Smooth muscle cell (in vitro differentiated cells): Measurements from ENCODE around the gene KCND2. TPM values are rescaled to one million over a fixed set of nuclear protein-coding genes. Genes with fewer than 3 reads are reported as not detected.

Experiments
- DNase-seq: peaks from one replicate; lab custom pipeline; 2025; ENCODE audit not compliant: unreplicated experiment; lab: John Stamatoyannopoulos, UW
- H2AFZ ChIP-seq: fragments of 200-600 bp; sonication (generic); 2 replicates; pipeline ENCODE4 v1.6.0; 2016; ENCODE audit warnings: antibody characterized with exemption, low read depth, mild to moderate bottlenecking
- H3F3A ChIP-seq: fragments of 200-600 bp; sonication (generic); 2 replicates; pipeline ENCODE4 v1.6.0; 2017; ENCODE audit warnings: antibody characterized with exemption, low read depth
- H3K27ac ChIP-seq: fragments of 200-600 bp; sonication (generic); 2 replicates; pipeline ENCODE4 v1.5.1; 2016; ENCODE audit warnings: low read depth, mild to moderate bottlenecking
- H3K27me3 ChIP-seq: fragments of 200-600 bp; sonication (generic); 2 replicates; pipeline ENCODE4 v1.6.1; 2016; ENCODE audit warnings: low read depth, mild to moderate bottlenecking
- H3K36me3 ChIP-seq: fragments of 200-600 bp; sonication (generic); 2 replicates; pipeline ENCODE4 v1.5.1; 2016; ENCODE audit warnings: low read depth
- H3K4me1 ChIP-seq: fragments of 200-600 bp; sonication (generic); 2 replicates; pipeline ENCODE4 v1.5.1; 2016; ENCODE audit warnings: low read depth
- H3K4me2 ChIP-seq: fragments of 200-600 bp; sonication (generic); 2 replicates; pipeline ENCODE4 v1.6.0; 2016; ENCODE audit warnings: mild to moderate bottlenecking
- H3K4me3 ChIP-seq: fragments of 200-600 bp; sonication (generic); 2 replicates; pipeline ENCODE4 v1.5.1; 2016; ENCODE audit warnings: mild to moderate bottlenecking
- H3K79me2 ChIP-seq: fragments of 200-600 bp; sonication (generic); 2 replicates; pipeline ENCODE4 v1.6.0; 2016; ENCODE audit warnings: low read depth, mild to moderate bottlenecking
- H3K9ac ChIP-seq: fragments of 200-600 bp; sonication (generic); 2 replicates; pipeline ENCODE4 v1.6.0; 2016; ENCODE audit warnings: low read depth
- H3K9me3 ChIP-seq: fragments of 200-600 bp; sonication (generic); replicated peaks from 2 replicates; pipeline ENCODE4 v1.5.1; 2016; ENCODE audit warnings: low read depth
- H4K20me1 ChIP-seq: fragments of 200-600 bp; sonication (generic); 2 replicates; pipeline ENCODE4 v1.6.0; 2016; ENCODE audit warnings: low read depth
- CTCF ChIP-seq: fragments of 200-600 bp; sonication (generic); IDR thresholded peaks from 2 replicates; pipeline ENCODE4 v1.5.1; 2017; ENCODE audit warnings: borderline replicate concordance, mild to moderate bottlenecking, antibody characterized with exemption; ENCODE audit not compliant: insufficient read depth, poor library complexity, severe bottlenecking
- WGBS: methylation state at CpG from one replicate; pipeline ENCODE4 v1.1.7; 2016; ENCODE audit warnings: low lambda C conversion rate; 5-methylcytosine and 5-hydroxymethylcytosine counted together
- polyA plus RNA-seq: library from polyadenylated mRNA; unstranded; fragments of >200 nt; fragmentation: Nextera tagmentation; extraction: Ambion mirVana; gene quantifications from 2 replicates; pipeline ENCODE4 v1.2.1, GENCODE V29; 2016
- total RNA-seq: library from RNA; depleted of rRNA; stranded (reverse); fragments of >200 nt; gene quantifications from 2 replicates; pipeline ENCODE4 v1.2.3, GENCODE V29; 2014

KCND2 gene
- total and polyA plus RNA-seq, 2 experiments from 2014 or later = 1.6 to 2.9 TPM

GRCh38 chr7:120472892-120473291 lies 199.9 kb downstream of the KCND2 start:
- H3K36me3 ChIP-seq = no peaks in the 10 kb centered on the region
- H3K4me1 ChIP-seq = no peaks in the 10 kb centered on the region
- H4K20me1 ChIP-seq = no peaks in the 10 kb centered on the region
- no peaks in the 10 kb centered on the region for H3F3A ChIP-seq
- no peaks in the 10 kb centered on the region for H3K27me3 ChIP-seq
- no peak overlapping the region for H3K27ac ChIP-seq
- no peak overlapping the region for H3K9ac ChIP-seq
- no peak for DNase-seq
- H3K9me3 ChIP-seq = no peaks in the 10 kb centered on the region
- no peak for TF ChIP-seq CTCF
- WGBS = 92% methylated on average over 3 of the region's 3 CpGs
- no peak overlapping the region for H3K4me3 ChIP-seq
- no peak overlapping the region for H3K4me2 ChIP-seq
- H3K79me2 ChIP-seq = no peaks in the 10 kb centered on the region
- H2AFZ ChIP-seq = no peak overlapping the region

GRCh38 chr7:120473352-120473751 lies 200.4 kb downstream of the KCND2 start:
- Histone ChIP-seq H3K9ac (no peak overlapping the region), H3K9me3 (no peaks in the 10 kb centered on the region), H3K79me2 (no peaks in the 10 kb centered on the region), H3K4me2 (no peak overlapping the region), H3K4me1 (no peaks in the 10 kb centered on the region), H3K4me3 (no peak overlapping the region), H3K36me3 (no peaks in the 10 kb centered on the region), H3K27me3 (no peaks in the 10 kb centered on the region), H2AFZ (no peak overlapping the region), H3F3A (no peaks in the 10 kb centered on the region), H4K20me1 (no peaks in the 10 kb centered on the region), H3K27ac (no peak overlapping the region)
- DNase-seq = no peak
- 89% methylated on average over 5 of the region's 5 CpGs for WGBS
- TF ChIP-seq CTCF = no peak

GRCh38 chr7:120475994-120476393 lies 203.0 kb downstream of the KCND2 start:
- Histone ChIP-seq H3K79me2 (no peaks in the 10 kb centered on the region), H3K36me3 (no peaks in the 10 kb centered on the region), H3K9me3 (no peaks in the 10 kb centered on the region), H3K4me2 (no peak overlapping the region), H3K27ac (no peak overlapping the region), H4K20me1 (no peaks in the 10 kb centered on the region), H3K9ac (no peak overlapping the region), H3K27me3 (no peaks in the 10 kb centered on the region), H3F3A (no peaks in the 10 kb centered on the region), H2AFZ (no peak overlapping the region), H3K4me1 (no peaks in the 10 kb centered on the region), H3K4me3 (no peak overlapping the region)
- DNase-seq = no peak
- TF ChIP-seq CTCF = no peak

- no peak for TF ChIP-seq CTCF
- no peaks in the 10 kb centered on the region for H3K9me3 ChIP-seq
- no peak for DNase-seq
- H3K27me3 ChIP-seq = no peaks in the 10 kb centered on the region
- H4K20me1 ChIP-seq = no peaks in the 10 kb centered on the region
- H3K9ac ChIP-seq = no peak overlapping the region
- H3K79me2 ChIP-seq = no peaks in the 10 kb centered on the region
- no peak overlapping the region for H3K27ac ChIP-seq
- no peaks in the 10 kb centered on the region for H3K4me1 ChIP-seq
- H3K36me3 ChIP-seq = no peaks in the 10 kb centered on the region
- H3K4me2 ChIP-seq = no peak overlapping the region
- no peaks in the 10 kb centered on the region for H3F3A ChIP-seq
- WGBS = 96% methylated on average over 2 of the region's 2 CpGs
- no peak overlapping the region for H2AFZ ChIP-seq
- no peak overlapping the region for H3K4me3 ChIP-seq
These were observed 207.5 kb downstream of the KCND2 start for GRCh38 chr7:120480472-120480871.
